ENCODE data around the gene RASEF.
"Not testable (repeated sequence)": the region's sequence is repeated elsewhere in the genome, so short reads cannot be mapped to it uniquely, and the experiment has no call there.

RASEF gene
- total RNA-seq = 0 to 0.17 (median 0) reads per million in 3 donors

- DNase-seq = no peak
- Histone ChIP-seq H3K27me3 (replicated peaks; ENCODE audit: control insufficient read depth, insufficient read depth, low read length, poor library complexity, severe bottlenecking) (no peaks in the 10 kb centered on the region), H3K4me1 (ENCODE audit: control insufficient read depth, insufficient read depth, low read length, poor library complexity, severe bottlenecking) (no peaks in the 10 kb centered on the region), H3K9me3 (ENCODE audit: control insufficient read depth, low read length) (no peaks in the 10 kb centered on the region), H3K27ac (ENCODE audit: insufficient read depth, low read length, poor library complexity, severe bottlenecking) (no peak within 1 kb of the TSS), H3K36me3 (ENCODE audit: control insufficient read depth, insufficient read depth, low read length) (no peaks in the 10 kb centered on the region), H3K4me3 (ENCODE audit: insufficient read depth, low read depth, low read length, poor library complexity, severe bottlenecking) (no peak within 1 kb of the TSS)
Measured at GRCh38 chr9:83062651-83063527, at the start of gene RASEF. Gene RASEF (minus strand): TSS chr9:83063142. CDS start chr9:83062867, 275 bp downstream.

GRCh38 chr9:83111169-83111568, 48.2 kb upstream of the RASEF start:
- no peak for DNase-seq
- Histone ChIP-seq H3K27ac (ENCODE audit: insufficient read depth, low read length, poor library complexity, severe bottlenecking) (no peak overlapping the region), H3K27me3 (replicated peaks; ENCODE audit: control insufficient read depth, insufficient read depth, low read length, poor library complexity, severe bottlenecking) (no peaks in the 10 kb centered on the region), H3K9me3 (ENCODE audit: control insufficient read depth, low read length) (no peaks in the 10 kb centered on the region), H3K36me3 (ENCODE audit: control insufficient read depth, insufficient read depth, low read length) (no peaks in the 10 kb centered on the region), H3K4me1 (ENCODE audit: control insufficient read depth, insufficient read depth, low read length, poor library complexity, severe bottlenecking) (no peaks in the 10 kb centered on the region), H3K4me3 (ENCODE audit: insufficient read depth, low read depth, low read length, poor library complexity, severe bottlenecking) (no peak overlapping the region)

GRCh38 chr9:83109296-83109695, 46.4 kb upstream of the RASEF start:
- Histone ChIP-seq H3K4me1 (ENCODE audit: control insufficient read depth, insufficient read depth, low read length, poor library complexity, severe bottlenecking) (no peaks in the 10 kb centered on the region), H3K27ac (ENCODE audit: insufficient read depth, low read length, poor library complexity, severe bottlenecking) (no peak overlapping the region), H3K4me3 (ENCODE audit: insufficient read depth, low read depth, low read length, poor library complexity, severe bottlenecking) (no peak overlapping the region), H3K36me3 (ENCODE audit: control insufficient read depth, insufficient read depth, low read length) (no peaks in the 10 kb centered on the region), H3K27me3 (replicated peaks; ENCODE audit: control insufficient read depth, insufficient read depth, low read length, poor library complexity, severe bottlenecking) (no peaks in the 10 kb centered on the region), H3K9me3 (ENCODE audit: control insufficient read depth, low read length) (no peaks in the 10 kb centered on the region)
- DNase-seq = no peak

GRCh38 chr9:83108208-83108607, 45.3 kb upstream of the RASEF start:
- H3K27ac ChIP-seq (ENCODE audit: insufficient read depth, low read length, poor library complexity, severe bottlenecking) = no peak overlapping the region
- H3K27me3 ChIP-seq (replicated peaks; ENCODE audit: control insufficient read depth, insufficient read depth, low read length, poor library complexity, severe bottlenecking) = no peaks in the 10 kb centered on the region
- H3K36me3 ChIP-seq (ENCODE audit: control insufficient read depth, insufficient read depth, low read length) = no peaks in the 10 kb centered on the region
- no peaks in the 10 kb centered on the region for H3K4me1 ChIP-seq (ENCODE audit: control insufficient read depth, insufficient read depth, low read length, poor library complexity, severe bottlenecking)
- no peaks in the 10 kb centered on the region for H3K9me3 ChIP-seq (ENCODE audit: control insufficient read depth, low read length)
- DNase-seq = no peak
- no peak overlapping the region for H3K4me3 ChIP-seq (ENCODE audit: insufficient read depth, low read depth, low read length, poor library complexity, severe bottlenecking)

GRCh38 chr9:83106772-83107171, 43.8 kb upstream of the RASEF start:
- no peaks in the 10 kb centered on the region for H3K9me3 ChIP-seq (ENCODE audit: control insufficient read depth, low read length)
- H3K36me3 ChIP-seq (ENCODE audit: control insufficient read depth, insufficient read depth, low read length) = no peaks in the 10 kb centered on the region
- no peak overlapping the region for H3K27ac ChIP-seq (ENCODE audit: insufficient read depth, low read length, poor library complexity, severe bottlenecking)
- no peak overlapping the region for H3K4me3 ChIP-seq (ENCODE audit: insufficient read depth, low read depth, low read length, poor library complexity, severe bottlenecking)
- H3K27me3 ChIP-seq (replicated peaks; ENCODE audit: control insufficient read depth, insufficient read depth, low read length, poor library complexity, severe bottlenecking) = no peaks in the 10 kb centered on the region
- H3K4me1 ChIP-seq (ENCODE audit: control insufficient read depth, insufficient read depth, low read length, poor library complexity, severe bottlenecking) = no peaks in the 10 kb centered on the region
- no peak for DNase-seq

- Histone ChIP-seq H3K4me3 (ENCODE audit: insufficient read depth, low read depth, low read length, poor library complexity, severe bottlenecking) (no peak overlapping the region), H3K27me3 (replicated peaks; ENCODE audit: control insufficient read depth, insufficient read depth, low read length, poor library complexity, severe bottlenecking) (no peaks in the 10 kb centered on the region), H3K36me3 (ENCODE audit: control insufficient read depth, insufficient read depth, low read length) (no peaks in the 10 kb centered on the region), H3K9me3 (ENCODE audit: control insufficient read depth, low read length) (no peaks in the 10 kb centered on the region), H3K4me1 (ENCODE audit: control insufficient read depth, insufficient read depth, low read length, poor library complexity, severe bottlenecking) (no peaks in the 10 kb centered on the region), H3K27ac (ENCODE audit: insufficient read depth, low read length, poor library complexity, severe bottlenecking) (no peak overlapping the region)
- no peak for DNase-seq
Measured at GRCh38 chr9:83106263-83106662, 43.3 kb upstream of the RASEF start.

GRCh38 chr9:83097633-83098032, 34.7 kb upstream of the RASEF start:
- Histone ChIP-seq H3K27me3 (replicated peaks; ENCODE audit: control insufficient read depth, insufficient read depth, low read length, poor library complexity, severe bottlenecking) (no peaks in the 10 kb centered on the region), H3K27ac (ENCODE audit: insufficient read depth, low read length, poor library complexity, severe bottlenecking) (no peak overlapping the region), H3K4me3 (ENCODE audit: insufficient read depth, low read depth, low read length, poor library complexity, severe bottlenecking) (no peak overlapping the region), H3K4me1 (ENCODE audit: control insufficient read depth, insufficient read depth, low read length, poor library complexity, severe bottlenecking) (no peaks in the 10 kb centered on the region), H3K36me3 (ENCODE audit: control insufficient read depth, insufficient read depth, low read length) (no peaks in the 10 kb centered on the region), H3K9me3 (ENCODE audit: control insufficient read depth, low read length) (no peaks in the 10 kb centered on the region)
- DNase-seq = no peak

- H3K36me3 ChIP-seq (ENCODE audit: control insufficient read depth, insufficient read depth, low read length); H3K4me1 ChIP-seq (ENCODE audit: control insufficient read depth, insufficient read depth, low read length, poor library complexity, severe bottlenecking); H3K27me3 ChIP-seq (replicated peaks; ENCODE audit: control insufficient read depth, insufficient read depth, low read length, poor library complexity, severe bottlenecking); DNase-seq; H3K4me3 ChIP-seq (ENCODE audit: insufficient read depth, low read depth, low read length, poor library complexity, severe bottlenecking); H3K9me3 ChIP-seq (ENCODE audit: control insufficient read depth, low read length); H3K27ac ChIP-seq (ENCODE audit: insufficient read depth, low read length, poor library complexity, severe bottlenecking): not testable (repeated sequence)
Measured at GRCh38 chr9:83093311-83093710, 30.4 kb upstream of the RASEF start.

GRCh38 chr9:83081846-83082245, 18.9 kb upstream of the RASEF start:
- no peak for DNase-seq
- Histone ChIP-seq H3K36me3 (ENCODE audit: control insufficient read depth, insufficient read depth, low read length) (no peaks in the 10 kb centered on the region), H3K27ac (ENCODE audit: insufficient read depth, low read length, poor library complexity, severe bottlenecking) (no peak overlapping the region), H3K4me1 (ENCODE audit: control insufficient read depth, insufficient read depth, low read length, poor library complexity, severe bottlenecking) (no peaks in the 10 kb centered on the region), H3K4me3 (ENCODE audit: insufficient read depth, low read depth, low read length, poor library complexity, severe bottlenecking) (no peak overlapping the region), H3K27me3 (replicated peaks; ENCODE audit: control insufficient read depth, insufficient read depth, low read length, poor library complexity, severe bottlenecking) (no peaks in the 10 kb centered on the region), H3K9me3 (ENCODE audit: control insufficient read depth, low read length) (no peaks in the 10 kb centered on the region)

GRCh38 chr9:83081010-83081409, 18.1 kb upstream of the RASEF start:
- Histone ChIP-seq H3K4me1 (ENCODE audit: control insufficient read depth, insufficient read depth, low read length, poor library complexity, severe bottlenecking) (no peaks in the 10 kb centered on the region), H3K27ac (ENCODE audit: insufficient read depth, low read length, poor library complexity, severe bottlenecking) (no peak overlapping the region), H3K27me3 (replicated peaks; ENCODE audit: control insufficient read depth, insufficient read depth, low read length, poor library complexity, severe bottlenecking) (no peaks in the 10 kb centered on the region), H3K9me3 (ENCODE audit: control insufficient read depth, low read length) (no peaks in the 10 kb centered on the region), H3K36me3 (ENCODE audit: control insufficient read depth, insufficient read depth, low read length) (no peaks in the 10 kb centered on the region), H3K4me3 (ENCODE audit: insufficient read depth, low read depth, low read length, poor library complexity, severe bottlenecking) (no peak overlapping the region)
- DNase-seq = no peak

All from effector memory CD4-positive, alpha-beta T cell (primary cell).